GM23248 (cell line): ENCODE results near the gene FNTB.

Experiments used
- EZH2 ChIP-seq: fragments of 200-600 bp; sonication (generic); IDR thresholded peaks from 2 replicates; pipeline ENCODE4 v1.6.1; 2018; ENCODE audit warnings: antibody characterized with exemption, mild to moderate bottlenecking; ENCODE audit not compliant: insufficient read depth, poor library complexity, severe bottlenecking
- EZH2phosphoT487 ChIP-seq: fragments of 200-600 bp; sonication (generic); IDR thresholded peaks from 2 replicates; pipeline ENCODE4 v1.6.1; 2018; ENCODE audit warnings: antibody characterized with exemption, moderate library complexity, mild to moderate bottlenecking, low read depth; ENCODE audit not compliant: insufficient read depth

GRCh38 chr14:65045709-65046108 lies 59.0 kb downstream of the FNTB start:
- TF ChIP-seq EZH2 = no peak
- no peak for TF ChIP-seq EZH2phosphoT487
